Epithelial cell of prostate (primary cell): ENCODE measurements around the gene AWAT1.
A peak's percentile ranks its signal among the peaks of the same experiment; 100 is the strongest.
"Not testable (repeated sequence)": the region's sequence is repeated elsewhere in the genome, so short reads cannot be mapped to it uniquely, and the experiment has no call there.

Source experiments
- DNase-seq: peaks from one replicate; pipeline ENCODE4 v3.0.0-alpha.2; 2011; ENCODE audit warnings: low read depth, low spot score
- H3K27ac ChIP-seq: fragments of 450-650 bp; 2 replicates; pipeline ENCODE4 v1.5.1; 2017; ENCODE audit warnings: mild to moderate bottlenecking

AWAT1 gene

GRCh38 chrX:70234355-70234754 lies at the start of gene AWAT1:
AWAT1 (plus strand) TSS chrX:70234655; CDS start chrX:70234696, 41 bp downstream.
- no peak within 1 kb of the TSS for H3K27ac ChIP-seq
- no peak for DNase-seq

GRCh38 chrX:70190225-70190624 lies 44.2 kb upstream of the AWAT1 start:
- no peak overlapping the region for H3K27ac ChIP-seq
- DNase-seq = no peak

- H3K27ac ChIP-seq = no peak overlapping the region
- DNase-seq = peak; percentile 16
These were observed 37.3 kb upstream of the AWAT1 start for GRCh38 chrX:70196961-70197720.

GRCh38 chrX:70201732-70202131 lies 32.7 kb upstream of the AWAT1 start:
- no peak overlapping the region for H3K27ac ChIP-seq
- DNase-seq = no peak

- no peak overlapping the region for H3K27ac ChIP-seq
- DNase-seq = no peak
These were observed 26.0 kb upstream of the AWAT1 start for GRCh38 chrX:70208479-70208878.

- not testable (repeated sequence) for DNase-seq, H3K27ac ChIP-seq
These were observed 24.9 kb upstream of the AWAT1 start for GRCh38 chrX:70209570-70209969.

- H3K27ac ChIP-seq = peak overlapping the region; percentile 43
- DNase-seq = peak; percentile 73
These were observed 14.3 kb upstream of the AWAT1 start for GRCh38 chrX:70219938-70220764.

GRCh38 chrX:70226048-70226447 lies 8.4 kb upstream of the AWAT1 start:
- no peak overlapping the region for H3K27ac ChIP-seq
- DNase-seq = no peak

- no peak overlapping the region for H3K27ac ChIP-seq
- DNase-seq = no peak
These were observed 7.8 kb upstream of the AWAT1 start for GRCh38 chrX:70226687-70227086.

GRCh38 chrX:70231666-70232065 lies 2.8 kb upstream of the AWAT1 start:
- no peak overlapping the region for H3K27ac ChIP-seq
- DNase-seq = no peak

- H3K27ac ChIP-seq = no peak overlapping the region
- DNase-seq = no peak
These were observed 6.3 kb downstream of the AWAT1 start for GRCh38 chrX:70240751-70241150.

- DNase-seq = no peak
- H3K27ac ChIP-seq = no peak overlapping the region
These were observed 7.0 kb downstream of the AWAT1 start for GRCh38 chrX:70241501-70241900.

- H3K27ac ChIP-seq = peak overlapping the region; percentile 15
- DNase-seq = not testable (repeated sequence)
These were observed 9.1 kb downstream of the AWAT1 start for GRCh38 chrX:70243601-70244000.

- no peak for DNase-seq
- no peak overlapping the region for H3K27ac ChIP-seq
These were observed 10.4 kb downstream of the AWAT1 start for GRCh38 chrX:70244881-70245280.

- DNase-seq = no peak
- H3K27ac ChIP-seq = no peak overlapping the region
These were observed 12.8 kb downstream of the AWAT1 start for GRCh38 chrX:70247252-70247651.

GRCh38 chrX:70252491-70252890 lies 18.0 kb downstream of the AWAT1 start:
- H3K27ac ChIP-seq = peak overlapping the region; percentile 96
- no peak for DNase-seq

GRCh38 chrX:70253377-70254062 lies 19.1 kb downstream of the AWAT1 start:
- peak overlapping the region; percentile 96 for H3K27ac ChIP-seq
- DNase-seq = no peak

- no peak for DNase-seq
- H3K27ac ChIP-seq = peak overlapping the region; percentile 96
These were observed 19.6 kb downstream of the AWAT1 start for GRCh38 chrX:70254063-70254400.

GRCh38 chrX:70254909-70255308 lies 20.5 kb downstream of the AWAT1 start:
- DNase-seq = no peak
- H3K27ac ChIP-seq = peak overlapping the region; percentile 96

- H3K27ac ChIP-seq = peak overlapping the region; percentile 96
- DNase-seq = no peak
These were observed 21.0 kb downstream of the AWAT1 start for GRCh38 chrX:70255452-70255851.
